Spleen (tissue), 11 donors: ENCODE results near the gene ZBED3. TPM values are rescaled to one million over a fixed set of nuclear protein-coding genes. Genes with fewer than 3 reads are reported as not detected.

Experiments
- DNase-seq: peaks from one replicate; pipeline ENCODE4 v3.0.0-alpha.2; 2020
- H3K27ac ChIP-seq, 8 donors: fragments of 200-600 bp; sonication (generic) in 7 of 8; 1 replicate in 4 of 8; 2 replicates in 4 of 8; pipeline versions ENCODE4 v1.5.0 to v1.8.0; 2016 to 2021; ENCODE audit warnings: inconsistent platforms in 4 of 8, mild to moderate bottlenecking in 4 of 8, moderate library complexity in 1 of 8
- H3K27me3 ChIP-seq, 7 donors: fragments of 200-600 bp; sonication (generic) in 6 of 7; replicated peaks in 1 of 7; 1 replicate in 4 of 7; 2 replicates in 3 of 7; pipeline versions ENCODE4 v1.5.0 to v1.8.0; 2016 to 2021; ENCODE audit warnings: inconsistent platforms in 3 of 7, mild to moderate bottlenecking in 1 of 7
- H3K36me3 ChIP-seq, 6 donors: fragments of 200-600 bp; sonication (generic) in 5 of 6; 1 replicate in 4 of 6; 2 replicates in 2 of 6; pipeline versions ENCODE4 v1.5.0 to v1.8.0; 2016 to 2021; ENCODE audit warnings: inconsistent platforms in 2 of 6
- H3K4me1 ChIP-seq, 6 donors: fragments of 200-600 bp; sonication (generic) in 5 of 6; 1 replicate in 3 of 6; 2 replicates in 3 of 6; pipeline versions ENCODE4 v1.5.0 to v1.8.0; 2016 to 2021; ENCODE audit warnings: inconsistent platforms in 3 of 6
- H3K4me3 ChIP-seq, 8 donors: fragments of 200-600 bp; sonication (generic) in 7 of 8; 1 replicate in 4 of 8; 2 replicates in 4 of 8; pipeline versions ENCODE4 v1.5.0 to v1.8.0; 2016 to 2021; ENCODE audit warnings: inconsistent platforms in 4 of 8, mild to moderate bottlenecking in 4 of 8, moderate library complexity in 2 of 8
- H3K9me3 ChIP-seq, 8 donors: fragments of 200-600 bp; sonication (generic) in 7 of 8; 1 replicate in 4 of 8; 2 replicates in 4 of 8; pipeline versions ENCODE4 v1.5.0 to v1.8.0; 2016 to 2021; ENCODE audit warnings: inconsistent platforms in 4 of 8
- CTCF ChIP-seq, 11 experiments: fragments of 200-600 bp in 7 of 11; fragments of 450-650 bp in 4 of 11; sonication (generic) in 4 of 11; IDR thresholded peaks in 8 of 11; conservative IDR thresholded peaks in 3 of 11; 1 replicate in 7 of 11; 2 replicates in 4 of 11; pipeline versions ENCODE4 v1.4.0 to v1.8.0; 2016 to 2021; ENCODE audit warnings: antibody characterized with exemption in 11 of 11, inconsistent platforms in 4 of 11, mild to moderate bottlenecking in 1 of 11
- POLR2A ChIP-seq, 3 donors: fragments of 450-650 bp; IDR thresholded peaks; one replicate each; pipeline ENCODE4 v1.5.1; 2017; ENCODE audit warnings: antibody characterized with exemption in 3 of 3, mild to moderate bottlenecking in 1 of 3
- POLR2AphosphoS5 ChIP-seq, 3 donors: sonication (generic); formaldehyde crosslinking; IDR thresholded peaks; one replicate each; pipeline ENCODE4 v1.5.1; 2017; ENCODE audit warnings: antibody characterized with exemption in 3 of 3
- WGBS, 5 donors: extraction: QIAGEN DNeasy Blood & Tissue Kit in 3 of 5; methylation state at CpG; one replicate each; pipeline versions ENCODE4 v1.1.5 to v1.1.7; 2013 to 2018; 5-methylcytosine and 5-hydroxymethylcytosine counted together
- intact Hi-C: fragments of 100-400 bp; cut with DNase I; formaldehyde crosslinking; loops from one replicate; pipeline ENCODE4 v1.15.0; 2023; ENCODE audit warnings: low total_unique reads
- polyA plus RNA-seq, 3 donors: library from polyadenylated mRNA; stranded (reverse); fragments of 200-250 nt; gene quantifications; one replicate each; pipeline ENCODE4 v1.2.1, GENCODE V29; 2013
- small RNA-seq, 4 donors: library from RNA; depleted of rRNA; stranded (forward); fragments of <200 nt; gene quantifications; one replicate each; pipeline ENCODE3, GENCODE V24; 2016
- total RNA-seq, 7 donors: library from RNA; depleted of rRNA in 3 of 7; stranded (reverse); fragments of >200 nt in 3 of 7; fragmentation: NEBNext Ultra II Directional in 4 of 7; extraction: Animal tissue kit (Norgen Biotek cat#: 25700) in 4 of 7; gene quantifications; one replicate each; pipeline versions ENCODE4 v1.1.0 to v1.2.1, GENCODE V29; 2016 to 2021
- donor health status: healthy with polysubstance abuse.
- donor health status: DM: no; HTN: no; CAD: no; lungs with moderate emphysema.
- donor health status: DM: no; HTN: no; CAD: no.
- donor health status: Bipolar disorder and iron deficiency.
- donor health status: healthy.
- donor health status: DM: no; HTN: no; CAD: no.
- donor health status: DM: yes; HTN: yes; CAD: no.

The ZBED3 gene
- total and polyA plus RNA-seq, 10 donors = 1.6 to 13.8 (median 5.8) TPM

GRCh38 chr5:77028631-77029375 is 58.3 kb downstream of the ZBED3 start:
- Histone ChIP-seq H3K4me3 (peak overlapping the region in 1 of 8 donors; percentile 88), H3K9me3 (peaks cover 0 to 17% (median 15%) of the 10 kb centered on the region in 8 donors), H3K36me3 (peaks cover 0 to 2% (median 0%) of the 10 kb centered on the region in 6 donors), H3K4me1 (peaks cover 7 to 40% (median 34%) of the 10 kb centered on the region in 6 donors), H3K27ac (peak overlapping the region in 1 of 8 donors; percentile 94), H3K27me3 (no peaks in the 10 kb centered on the region)
- TF ChIP-seq CTCF (IDR thresholded peaks at IDR 0.05 in 8 of 11, conservative IDR thresholded peaks at IDR 0.05 in 3 of 11) (no peak), POLR2A (IDR thresholded peaks at IDR 0.05) (no peak), POLR2AphosphoS5 (IDR thresholded peaks at IDR 0.05) (no peak)
- DNase-seq = no peak
- WGBS, 5 donors = 71 to 88% (median 87%) methylated on average over 4 of the region's 4 CpGs
- intact Hi-C loops = no loop called here

- peaks cover 0 to 15% (median 12%) of the 10 kb centered on the region in 8 donors for H3K9me3 ChIP-seq
- DNase-seq = no peak
- peaks cover 0 to 13% (median 0%) of the 10 kb centered on the region in 7 donors for H3K27me3 ChIP-seq
- H3K4me3 ChIP-seq = no peak overlapping the region
- H3K4me1 ChIP-seq = peaks cover 0 to 6% (median 1%) of the 10 kb centered on the region in 6 donors
- no peak overlapping the region for H3K27ac ChIP-seq
- no peak for TF ChIP-seq CTCF (IDR thresholded peaks at IDR 0.05 in 8 of 11, conservative IDR thresholded peaks at IDR 0.05 in 3 of 11)
- TF ChIP-seq POLR2A (IDR thresholded peaks at IDR 0.05) = no peak
- no peak for TF ChIP-seq POLR2AphosphoS5 (IDR thresholded peaks at IDR 0.05)
- 29 to 71% (median 36%) methylated on average over 1 of the region's 1 CpG for WGBS, 5 donors
- intact Hi-C loops = no loop called here
- no peaks in the 10 kb centered on the region for H3K36me3 ChIP-seq
Observed at GRCh38 chr5:77024490-77024889, 62.6 kb downstream of the ZBED3 start.

- no peak for TF ChIP-seq CTCF (IDR thresholded peaks at IDR 0.05 in 8 of 11, conservative IDR thresholded peaks at IDR 0.05 in 3 of 11)
- TF ChIP-seq POLR2AphosphoS5 (IDR thresholded peaks at IDR 0.05) = no peak
- no peak for TF ChIP-seq POLR2A (IDR thresholded peaks at IDR 0.05)
- DNase-seq = no peak
- H3K4me1 ChIP-seq = no peaks in the 10 kb centered on the region
- peaks cover 0 to 13% (median 0%) of the 10 kb centered on the region in 7 donors for H3K27me3 ChIP-seq
- WGBS, 5 donors = 68 to 80% (median 69%) methylated on average over 7 of the region's 7 CpGs
- H3K36me3 ChIP-seq = no peaks in the 10 kb centered on the region
- no peak overlapping the region for H3K27ac ChIP-seq
- H3K4me3 ChIP-seq = no peak overlapping the region
- H3K9me3 ChIP-seq = no peaks in the 10 kb centered on the region
- intact Hi-C loops = no loop called here
Observed at GRCh38 chr5:77022511-77023417, 64.3 kb downstream of the ZBED3 start.

Small RNA genes within 50 kb of the gene (small RNA-seq; reads per million reads assigned to genes)
- gene SNORA47 = 218 to 520 (median 274) reads per million in 4 donors

Other genes with a start within 250 kb of the ZBED3 start
- gene S100Z, start 237.3 kb downstream of the ZBED3 start, total RNA-seq = 10 to 100 TPM in 3 of 7 donors, 1 to 10 TPM in 4; 2.3 to 21.7 (median 9.7) TPM
- gene S100Z, start 237.3 kb downstream of the ZBED3 start, polyA plus RNA-seq = 1 to 10 TPM; 2.2 to 2.7 (median 2.4) TPM
- 100 to 1,000 TPM in 3 of 7 donors, 10 to 100 TPM in 4; 21.5 to 147 (median 98.5) TPM for gene CRHBP, start 134.2 kb downstream of the ZBED3 start, total RNA-seq
- gene CRHBP, start 134.2 kb downstream of the ZBED3 start, polyA plus RNA-seq = 10 to 100 TPM in 2 of 3 donors, 1 to 10 TPM in 1; 8.7 to 45.4 (median 17.2) TPM
- 10 to 100 TPM; 21.7 to 33.6 (median 31.9) TPM for gene AGGF1, start 56.9 kb downstream of the ZBED3 start, total RNA-seq
- gene AGGF1, start 56.9 kb downstream of the ZBED3 start, polyA plus RNA-seq = 10 to 100 TPM in 1 of 3 donors, 1 to 10 TPM in 2; 8.2 to 11.8 (median 9.8) TPM
- gene PDE8B, start 123.4 kb upstream of the ZBED3 start, total RNA-seq = 1 to 10 TPM in 4 of 7 donors, under 1 TPM in 3; 0.64 to 1.9 (median 1.2) TPM
- gene PDE8B, start 123.4 kb upstream of the ZBED3 start, polyA plus RNA-seq = under 1 TPM; 0.18 to 0.22 (median 0.22) TPM